ENCODE results near the gene HCFC2.

DNA sequence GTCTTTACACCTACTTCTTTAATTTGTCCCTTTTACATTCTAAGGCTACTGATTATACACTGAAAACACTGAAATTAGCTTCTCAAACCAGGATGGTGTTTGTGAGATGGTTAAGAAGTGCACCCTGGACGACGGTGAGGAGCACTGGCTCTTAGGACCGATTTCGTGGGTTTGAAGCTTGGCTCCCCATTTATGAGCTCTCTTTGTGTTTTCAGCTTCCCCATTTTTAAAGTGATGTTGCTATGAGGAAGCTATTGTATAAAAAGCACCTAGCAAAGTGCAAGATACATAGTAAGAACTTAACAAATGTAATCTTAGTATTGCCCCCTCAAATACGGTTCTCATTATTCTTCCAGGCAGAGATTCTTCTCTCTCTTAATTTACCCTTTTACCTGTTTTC, 69.0 kb downstream of the HCFC2 start:
- TF ChIP-seq, protein P1, sequence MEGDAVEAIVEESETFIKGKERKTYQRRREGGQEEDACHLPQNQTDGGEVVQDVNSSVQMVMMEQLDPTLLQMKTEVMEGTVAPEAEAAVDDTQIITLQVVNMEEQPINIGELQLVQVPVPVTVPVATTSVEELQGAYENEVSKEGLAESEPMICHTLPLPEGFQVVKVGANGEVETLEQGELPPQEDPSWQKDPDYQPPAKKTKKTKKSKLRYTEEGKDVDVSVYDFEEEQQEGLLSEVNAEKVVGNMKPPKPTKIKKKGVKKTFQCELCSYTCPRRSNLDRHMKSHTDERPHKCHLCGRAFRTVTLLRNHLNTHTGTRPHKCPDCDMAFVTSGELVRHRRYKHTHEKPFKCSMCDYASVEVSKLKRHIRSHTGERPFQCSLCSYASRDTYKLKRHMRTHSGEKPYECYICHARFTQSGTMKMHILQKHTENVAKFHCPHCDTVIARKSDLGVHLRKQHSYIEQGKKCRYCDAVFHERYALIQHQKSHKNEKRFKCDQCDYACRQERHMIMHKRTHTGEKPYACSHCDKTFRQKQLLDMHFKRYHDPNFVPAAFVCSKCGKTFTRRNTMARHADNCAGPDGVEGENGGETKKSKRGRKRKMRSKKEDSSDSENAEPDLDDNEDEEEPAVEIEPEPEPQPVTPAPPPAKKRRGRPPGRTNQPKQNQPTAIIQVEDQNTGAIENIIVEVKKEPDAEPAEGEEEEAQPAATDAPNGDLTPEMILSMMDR (IDR thresholded peaks at IDR 0.05) = no peak
- TF ChIP-seq EP300 (IDR thresholded peaks at IDR 0.05; ENCODE audit: low read depth) (no peak), POLR2A (IDR thresholded peaks at IDR 0.05) (no peak), POLR2AphosphoS5 (IDR thresholded peaks at IDR 0.05) (no peak)
